NK-92 (cell line): ENCODE measurements around the gene MYCN.
"Not testable (repeated sequence)": the region's sequence is repeated elsewhere in the genome, so short reads cannot be mapped to it uniquely, and the experiment has no call there.

ENCODE experiments used
- DNase-seq: peaks from one replicate; lab custom pipeline; 2025; ENCODE audit not compliant: unreplicated experiment; lab: John Stamatoyannopoulos, UW

The MYCN gene

GRCh38 chr2:15942711-15943345, 2.5 kb downstream of the MYCN start:
- no peak for DNase-seq

- DNase-seq: no peak
These were observed 3.3 kb downstream of the MYCN start for GRCh38 chr2:15943378-15944280.

GRCh38 chr2:15944325-15945017, 4.1 kb downstream of the MYCN start:
- no peak for DNase-seq

DNA sequence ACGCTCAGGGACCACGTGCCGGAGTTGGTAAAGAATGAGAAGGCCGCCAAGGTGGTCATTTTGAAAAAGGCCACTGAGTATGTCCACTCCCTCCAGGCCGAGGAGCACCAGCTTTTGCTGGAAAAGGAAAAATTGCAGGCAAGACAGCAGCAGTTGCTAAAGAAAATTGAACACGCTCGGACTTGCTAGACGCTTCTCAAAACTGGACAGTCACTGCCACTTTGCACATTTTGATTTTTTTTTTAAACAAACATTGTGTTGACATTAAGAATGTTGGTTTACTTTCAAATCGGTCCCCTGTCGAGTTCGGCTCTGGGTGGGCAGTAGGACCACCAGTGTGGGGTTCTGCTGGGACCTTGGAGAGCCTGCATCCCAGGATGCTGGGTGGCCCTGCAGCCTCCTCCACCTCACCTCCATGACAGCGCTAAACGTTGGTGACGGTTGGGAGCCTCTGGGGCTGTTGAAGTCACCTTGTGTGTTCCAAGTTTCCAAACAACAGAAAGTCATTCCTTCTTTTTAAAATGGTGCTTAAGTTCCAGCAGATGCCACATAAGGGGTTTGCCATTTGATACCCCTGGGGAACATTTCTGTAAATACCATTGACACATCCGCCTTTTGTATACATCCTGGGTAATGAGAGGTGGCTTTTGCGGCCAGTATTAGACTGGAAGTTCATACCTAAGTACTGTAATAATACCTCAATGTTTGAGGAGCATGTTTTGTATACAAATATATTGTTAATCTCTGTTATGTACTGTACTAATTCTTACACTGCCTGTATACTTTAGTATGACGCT, 5.8 kb downstream of the MYCN start:
- DNase-seq: no peak

DNA sequence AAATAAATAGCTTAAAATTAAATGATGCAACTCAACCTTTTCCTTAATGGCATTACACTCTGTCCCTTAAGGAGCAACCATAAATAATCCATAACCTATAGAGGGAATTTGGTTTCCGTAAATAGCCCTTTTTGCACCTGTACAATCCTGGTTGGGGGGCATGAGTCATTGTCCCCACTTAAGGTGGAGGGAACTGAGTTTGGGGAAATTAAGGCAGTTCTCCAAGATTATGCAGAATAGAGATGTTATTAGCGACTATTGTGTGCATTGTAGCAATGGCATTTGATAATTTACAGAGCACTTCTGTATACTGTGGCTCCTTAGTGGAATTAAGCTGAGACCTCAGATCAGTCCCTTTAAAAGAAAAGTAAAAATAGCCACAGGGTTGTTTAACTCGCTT, 6.6 kb downstream of the MYCN start:
- DNase-seq: no peak

DNA sequence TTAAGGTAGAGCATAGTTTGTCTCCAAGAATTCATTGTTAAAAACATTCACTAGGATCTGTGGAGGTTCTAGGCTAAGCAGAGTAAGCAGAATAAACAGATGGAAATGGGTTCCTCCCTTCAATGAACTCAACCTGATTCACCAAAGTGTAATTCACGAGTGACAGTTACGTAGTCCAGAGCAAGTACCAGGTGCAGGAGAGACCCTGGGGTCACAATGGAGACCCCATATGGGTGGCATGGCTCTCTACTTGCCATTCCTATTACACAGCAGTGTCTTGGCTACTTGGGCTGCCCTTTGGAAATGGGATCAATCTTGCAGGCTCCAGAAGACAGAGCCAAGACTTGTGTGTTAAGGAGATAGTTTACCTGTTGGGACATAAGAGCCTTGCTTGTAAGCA, 7.1 kb downstream of the MYCN start:
- no peak for DNase-seq

DNA sequence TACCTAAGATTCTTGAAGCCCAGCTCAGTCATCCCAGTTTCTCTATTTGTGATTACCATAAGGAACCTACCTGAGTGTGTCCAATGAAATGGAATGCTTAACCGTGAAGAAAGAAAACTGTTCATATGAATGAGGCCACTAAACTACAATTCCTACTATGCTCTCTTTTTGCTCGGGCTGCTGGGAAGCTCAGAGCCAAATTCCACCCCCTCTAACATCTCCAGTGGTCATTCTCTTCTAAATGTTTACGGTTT, 8.3 kb downstream of the MYCN start:
- DNase-seq: no peak

- no peak for DNase-seq
These were observed 8.8 kb downstream of the MYCN start for GRCh38 chr2:15949126-15949525.

DNA sequence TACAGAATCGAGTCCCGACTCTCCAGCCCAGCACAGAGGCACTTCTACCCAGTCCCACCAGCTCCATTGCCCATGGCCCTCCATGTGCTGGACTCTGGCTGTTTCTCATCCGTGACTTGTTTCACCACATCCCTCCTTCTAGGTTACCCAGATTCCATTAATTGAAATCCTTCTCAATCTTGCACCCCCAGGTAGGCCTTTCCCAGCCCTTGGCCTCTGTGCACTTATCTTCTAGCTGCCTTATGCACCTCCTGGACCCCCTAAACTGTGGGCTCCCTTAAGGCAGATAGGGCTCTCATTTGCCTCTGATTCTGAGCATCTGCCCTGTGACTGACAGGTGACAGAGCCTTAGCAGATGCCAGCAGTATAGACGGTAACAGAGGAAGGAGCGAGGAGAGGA, 9.2 kb downstream of the MYCN start:
- no peak for DNase-seq

DNA sequence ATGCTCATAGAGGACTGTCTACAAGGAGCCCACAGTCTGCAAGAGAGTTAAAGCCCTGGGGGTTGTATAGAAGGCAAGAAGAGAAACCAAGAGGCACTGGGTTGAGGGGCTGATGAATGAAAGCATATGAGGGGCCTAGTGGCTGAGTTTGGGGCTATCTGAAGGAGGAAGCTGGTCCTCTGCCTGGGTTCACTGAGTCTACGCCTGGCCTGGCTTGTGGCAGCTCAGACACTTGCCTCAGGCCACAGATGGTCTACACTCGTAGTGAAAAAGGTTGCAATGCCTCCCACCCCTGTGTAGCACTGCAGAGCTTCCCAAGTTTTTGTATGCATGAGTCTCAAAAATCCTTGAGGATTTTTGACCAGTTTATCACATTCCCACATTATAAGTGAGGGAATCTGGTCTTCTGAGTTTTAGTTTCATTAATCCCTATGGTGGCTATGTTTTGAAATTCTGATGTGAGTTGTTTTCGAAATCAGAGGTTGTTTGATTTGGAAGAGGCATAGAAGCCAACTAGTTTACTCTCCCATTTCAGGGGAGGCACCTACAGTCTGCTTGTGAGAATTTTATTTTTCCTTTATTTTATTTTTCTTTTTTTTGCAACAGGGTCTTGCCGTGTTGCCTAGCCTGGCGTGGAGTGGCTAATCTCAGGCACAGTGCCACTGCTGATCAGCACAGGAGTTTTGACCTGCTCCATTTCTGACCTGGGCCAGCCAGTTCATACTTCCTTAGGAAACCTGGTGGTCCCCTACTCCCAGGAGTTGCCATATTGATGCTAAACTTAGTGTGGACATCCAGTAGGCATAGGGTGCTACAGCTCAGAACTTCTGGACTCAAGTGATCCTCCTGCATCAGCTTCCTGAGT, 10.0 kb downstream of the MYCN start:
- DNase-seq: no peak

DNA sequence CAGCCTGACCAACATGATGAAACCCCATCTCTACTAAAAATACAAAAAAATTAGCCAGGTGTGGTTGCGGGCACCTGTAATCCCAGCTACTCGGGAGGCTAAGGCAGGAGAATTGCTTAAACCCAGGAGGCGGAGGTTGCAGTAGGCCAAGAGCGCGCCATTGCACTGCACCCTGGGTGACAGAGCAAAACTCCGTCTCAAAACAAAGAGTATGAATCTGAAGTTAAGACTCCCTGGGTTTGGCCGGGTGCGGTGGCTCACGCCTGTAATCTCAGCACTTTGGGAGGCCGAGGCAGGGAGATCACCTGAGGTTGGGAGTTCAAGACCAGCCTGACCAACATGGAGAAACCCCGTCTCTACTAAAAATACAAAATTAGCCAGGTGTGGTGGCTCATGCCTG, 11.6 kb downstream of the MYCN start:
- not testable (repeated sequence) for DNase-seq

DNA sequence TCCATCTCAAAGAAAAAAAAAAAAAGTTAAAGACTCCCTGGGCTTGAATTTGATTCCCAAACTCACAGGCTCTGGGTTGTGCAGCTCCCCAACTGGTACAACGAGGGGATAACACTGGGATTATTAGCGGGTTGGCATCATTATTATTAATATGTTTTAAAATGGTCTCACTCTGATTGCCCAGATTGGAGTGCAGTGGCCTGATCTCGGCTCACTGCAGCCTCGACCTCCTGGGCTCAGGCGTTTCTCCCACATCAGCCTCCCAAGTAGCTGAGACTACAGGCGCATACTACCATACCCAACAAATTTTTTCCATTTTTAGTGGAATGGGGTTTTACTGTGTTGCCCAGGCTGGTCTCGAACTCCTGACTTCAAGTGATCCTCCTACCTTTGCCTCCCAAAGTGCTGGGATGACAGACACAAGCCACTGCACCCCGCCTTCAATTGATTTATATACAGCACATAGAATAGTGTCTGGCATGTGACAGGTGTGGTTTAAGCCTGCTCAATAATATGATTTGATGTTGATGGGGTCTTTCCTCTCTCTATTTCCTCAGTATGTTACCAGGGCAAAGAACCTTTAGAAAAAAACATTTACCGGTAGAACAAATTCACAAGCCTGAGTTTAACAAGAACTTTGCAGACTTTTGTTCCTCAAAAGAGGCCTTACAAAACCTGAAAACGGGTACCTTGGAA, 12.2 kb downstream of the MYCN start:
- DNase-seq: no peak

DNA sequence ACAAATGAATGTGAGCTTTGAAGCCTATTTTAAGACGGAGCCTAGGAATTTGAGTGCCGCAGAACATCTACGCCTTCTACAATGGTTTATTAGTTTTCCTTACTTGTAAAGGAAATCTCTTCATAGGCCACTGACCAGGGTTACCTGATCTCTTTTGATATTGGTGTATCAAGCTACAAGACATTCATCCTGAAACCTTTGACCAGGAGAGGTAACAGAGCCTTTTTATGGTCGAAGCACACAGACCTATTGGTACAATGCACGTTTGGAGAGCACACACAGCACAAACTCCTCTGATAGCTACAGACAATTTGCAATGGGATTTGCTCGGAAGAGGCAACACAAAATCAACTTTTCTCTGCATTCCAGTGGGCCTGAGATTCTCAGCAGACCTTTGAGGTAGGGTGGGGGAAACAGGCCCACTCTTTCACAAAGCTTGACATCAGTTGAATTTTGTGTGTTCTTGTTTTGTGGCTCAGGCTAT, 12.8 kb downstream of the MYCN start:
- DNase-seq: no peak

GRCh38 chr2:15953891-15954680, 13.7 kb downstream of the MYCN start:
- DNase-seq: no peak

GRCh38 chr2:15954761-15955160, 14.4 kb downstream of the MYCN start:
- no peak for DNase-seq

- no peak for DNase-seq
These were observed 15.1 kb downstream of the MYCN start for GRCh38 chr2:15955232-15955988.

GRCh38 chr2:15956230-15956629, 15.9 kb downstream of the MYCN start:
- DNase-seq: no peak
